ENCODE data around the gene EDNRB. TPM values are rescaled to one million over a fixed set of nuclear protein-coding genes. Genes with fewer than 3 reads are reported as not detected.

EDNRB gene
- total and polyA plus RNA-seq, 7 donors: 6.0 to 12.4 (median 7.1) TPM

GRCh38 chr13:77846173-77846572 is 72.5 kb downstream of the EDNRB start:
- Histone ChIP-seq H3K36me3 (ENCODE audit: insufficient read depth in 1 of 2, low read depth in 1 of 2) (no peaks in the 10 kb centered on the region), H3K4me3 (no peak overlapping the region), H3K4me1 (no peaks in the 10 kb centered on the region), H3K9me3 (peaks cover 6% of the 10 kb centered on the region), H3K27ac (no peak overlapping the region), H3K27me3 (ENCODE audit: insufficient read depth in 3 of 3, low read length in 2 of 3) (no peaks in the 10 kb centered on the region)
- WGBS, 3 donors: 80 to 88% (median 84%) methylated on average over 1 of the region's 1 CpG
- intact Hi-C loops (cut with DNase I): no loop called here
- TF ChIP-seq CTCF (IDR thresholded peaks at IDR 0.05): no peak
- no peak for ATAC-seq
- no peak for DNase-seq

Other genes starting within 250 kb of the EDNRB start
- gene SLAIN1, start 221.1 kb downstream of the EDNRB start, total RNA-seq: 1 to 10 TPM; 3.1 to 6.6 (median 4.2) TPM
- gene SLAIN1, start 221.1 kb downstream of the EDNRB start, polyA plus RNA-seq: 1 to 10 TPM in 2 of 3 donors, under 1 TPM in 1; 0.69 to 2.9 (median 2.3) TPM